Activated T-cell treated with anti-CD3 and anti-CD28 coated beads for 4 hours (primary cell): ENCODE data around the gene ZMYM2.

Experiments
- DNase-seq: peaks from one replicate; pipeline ENCODE4 v3.0.0-alpha.2; 2020

Gene ZMYM2

GRCh38 chr13:20109037-20109436 lies 150.5 kb downstream of the ZMYM2 start:
- DNase-seq = no peak

GRCh38 chr13:20114066-20114610 lies 155.6 kb downstream of the ZMYM2 start:
- DNase-seq = no peak

- no peak for DNase-seq
Observed at GRCh38 chr13:20116213-20116612, 157.7 kb downstream of the ZMYM2 start.

- peak; percentile 36 for DNase-seq
Observed at GRCh38 chr13:20118268-20119140, 160.0 kb downstream of the ZMYM2 start.

- no peak for DNase-seq
Observed at GRCh38 chr13:20119960-20120359, 161.4 kb downstream of the ZMYM2 start.

- DNase-seq = no peak
Observed at GRCh38 chr13:20121159-20121525, 162.6 kb downstream of the ZMYM2 start.

GRCh38 chr13:20124303-20124702 lies 165.8 kb downstream of the ZMYM2 start:
- no peak for DNase-seq

- DNase-seq = no peak
Observed at GRCh38 chr13:20125129-20125782, 166.7 kb downstream of the ZMYM2 start.

- DNase-seq = no peak
Observed at GRCh38 chr13:20125783-20126165, 167.2 kb downstream of the ZMYM2 start.

- no peak for DNase-seq
Observed at GRCh38 chr13:20126541-20127261, 168.2 kb downstream of the ZMYM2 start.

- peak; percentile 4 for DNase-seq
Observed at GRCh38 chr13:20127262-20127561, 168.7 kb downstream of the ZMYM2 start.

GRCh38 chr13:20127562-20128458 lies 169.3 kb downstream of the ZMYM2 start:
- DNase-seq = peak; percentile 5

GRCh38 chr13:20128459-20128931 lies 170.0 kb downstream of the ZMYM2 start:
- no peak for DNase-seq

GRCh38 chr13:20129076-20129475 lies 170.5 kb downstream of the ZMYM2 start:
- DNase-seq = no peak

GRCh38 chr13:20130012-20130411 lies 171.5 kb downstream of the ZMYM2 start:
- no peak for DNase-seq

GRCh38 chr13:20130652-20131051 lies 172.1 kb downstream of the ZMYM2 start:
- DNase-seq = no peak

GRCh38 chr13:20131057-20131832 lies 172.7 kb downstream of the ZMYM2 start:
- DNase-seq = no peak

GRCh38 chr13:20132052-20132634 lies 173.6 kb downstream of the ZMYM2 start:
- no peak for DNase-seq

- DNase-seq = no peak
Observed at GRCh38 chr13:20134732-20135131, 176.2 kb downstream of the ZMYM2 start.

GRCh38 chr13:20136781-20137703 lies 178.5 kb downstream of the ZMYM2 start:
- DNase-seq = peak; percentile 16
